HFFc6 (cell line): Measurements from ENCODE around the gene TSPAN9. TPM values are rescaled to one million over a fixed set of nuclear protein-coding genes. Genes with fewer than 3 reads are reported as not detected.

Experiments used
- DNase-seq: peaks from one replicate; pipeline ENCODE4 v3.0.0-alpha.2; 2018
- H3K27ac Mint-ChIP-seq: 2 replicates; pipeline ENCODE4 v1.8.0; 2020; ENCODE audit warnings: mild to moderate bottlenecking, mixed read lengths
- H3K27me3 Mint-ChIP-seq: 2 replicates; pipeline ENCODE4 v1.8.0; 2021; ENCODE audit warnings: mild to moderate bottlenecking, moderate library complexity, mixed read lengths; ENCODE audit not compliant: insufficient read depth
- H3K36me3 Mint-ChIP-seq: 2 replicates; pipeline ENCODE4 v1.8.0; 2021; ENCODE audit warnings: low read depth, mixed read lengths
- H3K4me1 Mint-ChIP-seq: 2 replicates; pipeline ENCODE4 v1.8.0; 2020; ENCODE audit warnings: low read depth, mixed read lengths
- H3K4me3 Mint-ChIP-seq: 2 replicates; pipeline ENCODE4 v1.8.0; 2020; ENCODE audit warnings: mild to moderate bottlenecking, moderate library complexity, mixed read lengths
- H3K9me3 Mint-ChIP-seq: 2 replicates; pipeline ENCODE4 v1.8.0; 2020; ENCODE audit warnings: mild to moderate bottlenecking, mixed read lengths
- CTCF ChIP-seq: fragments of 200-600 bp; sonication (generic); IDR thresholded peaks from 2 replicates; pipeline ENCODE4 v1.5.0; 2021; ENCODE audit warnings: antibody characterized with exemption, mild to moderate bottlenecking
- total RNA-seq, 6 experiments: library from RNA; stranded (reverse); fragmentation: NEBNext Ultra II Directional; extraction: Animal tissue kit (Norgen Biotek cat#: 25700); gene quantifications; 2 replicates in 1 of 6; 3 replicates in 5 of 6; pipeline ENCODE4 v1.2.3, GENCODE V29; 2021

TSPAN9 gene
- total RNA-seq, 6 experiments from 2014 or later: 18.1 to 35.8 (median 22.7) TPM

GRCh38 chr12:3191450-3191849 is 114.3 kb downstream of the TSPAN9 start:
- TF ChIP-seq CTCF: no peak
- Mint-ChIP-seq H3K27ac (no peak overlapping the region), H3K4me3 (no peak overlapping the region), H3K4me1 (no peaks in the 10 kb centered on the region; the same call in 1 of the 2 replicates), H3K9me3 (no peaks in the 10 kb centered on the region), H3K36me3 (no peaks in the 10 kb centered on the region), H3K27me3 (peaks cover 11% of the 10 kb centered on the region)
- no peak for DNase-seq

GRCh38 chr12:3192221-3192620 is 115.0 kb downstream of the TSPAN9 start:
- TF ChIP-seq CTCF: no peak
- Mint-ChIP-seq H3K27me3 (peaks cover 13% of the 10 kb centered on the region), H3K36me3 (no peaks in the 10 kb centered on the region), H3K4me3 (no peak overlapping the region), H3K27ac (no peak overlapping the region), H3K4me1 (no peaks in the 10 kb centered on the region), H3K9me3 (no peaks in the 10 kb centered on the region)
- DNase-seq: no peak

- Mint-ChIP-seq H3K27me3 (peaks cover 13% of the 10 kb centered on the region), H3K4me3 (no peak overlapping the region), H3K36me3 (no peaks in the 10 kb centered on the region), H3K9me3 (no peaks in the 10 kb centered on the region), H3K4me1 (no peaks in the 10 kb centered on the region), H3K27ac (no peak overlapping the region)
- TF ChIP-seq CTCF: no peak
- no peak for DNase-seq
Measured at GRCh38 chr12:3193131-3193530, 116.0 kb downstream of the TSPAN9 start.

GRCh38 chr12:3193755-3194154 is 116.6 kb downstream of the TSPAN9 start:
- Mint-ChIP-seq H3K4me3 (no peak overlapping the region), H3K27ac (no peak overlapping the region), H3K9me3 (no peaks in the 10 kb centered on the region), H3K36me3 (no peaks in the 10 kb centered on the region), H3K27me3 (peaks cover 13% of the 10 kb centered on the region), H3K4me1 (no peaks in the 10 kb centered on the region)
- DNase-seq: no peak
- no peak for TF ChIP-seq CTCF

GRCh38 chr12:3195337-3195736 is 118.2 kb downstream of the TSPAN9 start:
- Mint-ChIP-seq H3K9me3 (no peaks in the 10 kb centered on the region), H3K27me3 (peaks cover 16% of the 10 kb centered on the region), H3K4me3 (no peak overlapping the region), H3K4me1 (no peaks in the 10 kb centered on the region), H3K27ac (no peak overlapping the region), H3K36me3 (no peaks in the 10 kb centered on the region)
- TF ChIP-seq CTCF: no peak
- no peak for DNase-seq
